Epithelial cell of proximal tubule (primary cell): Measurements from ENCODE around the gene PCSK5. TPM values are rescaled to one million over a fixed set of nuclear protein-coding genes. Genes with fewer than 3 reads are reported as not detected.

Experiments used
- DNase-seq: peaks from one replicate; pipeline ENCODE4 v3.0.0-alpha.2; 2011; ENCODE audit warnings: low read depth
- H3K4me3 ChIP-seq: 2 replicates; pipeline ENCODE4 v1.5.1; 2011; ENCODE audit warnings: low read depth, mild to moderate bottlenecking, low read length
- total RNA-seq: library from RNA; depleted of rRNA; stranded (reverse); fragments of >200 nt; gene quantifications from 2 replicates; pipeline ENCODE4 v1.2.3, GENCODE V29; 2015
- TF ChIP-seq, protein P1 (sequence below): conservative IDR thresholded peaks from 2 replicates; pipeline ENCODE4 v1.5.1; 2012; ENCODE audit warnings: low read depth, mild to moderate bottlenecking, low read length

Gene PCSK5
- total RNA-seq, 1 donor from 2014 or later = 23.2 TPM

DNA sequence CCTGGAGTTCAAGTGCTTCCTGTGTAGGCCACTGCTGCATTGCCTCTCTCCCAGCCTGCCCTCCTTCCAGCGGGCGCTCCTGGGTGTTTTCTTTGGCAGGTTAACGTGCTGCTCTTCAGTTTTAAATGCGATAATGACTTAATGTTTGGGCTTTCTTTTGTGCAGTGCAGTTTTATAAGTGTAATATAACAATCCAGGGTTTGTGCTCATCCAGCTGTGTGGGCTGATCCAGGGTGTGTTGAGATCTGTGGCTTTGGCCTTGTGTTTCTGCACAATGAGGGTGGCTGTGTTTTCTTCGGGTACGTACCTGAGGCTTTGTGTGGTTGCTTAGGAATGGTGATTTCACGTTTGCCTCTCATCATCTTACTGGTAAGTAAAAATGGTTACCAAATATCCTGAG lies 50.6 kb downstream of the PCSK5 start:
- TF ChIP-seq, protein P1, sequence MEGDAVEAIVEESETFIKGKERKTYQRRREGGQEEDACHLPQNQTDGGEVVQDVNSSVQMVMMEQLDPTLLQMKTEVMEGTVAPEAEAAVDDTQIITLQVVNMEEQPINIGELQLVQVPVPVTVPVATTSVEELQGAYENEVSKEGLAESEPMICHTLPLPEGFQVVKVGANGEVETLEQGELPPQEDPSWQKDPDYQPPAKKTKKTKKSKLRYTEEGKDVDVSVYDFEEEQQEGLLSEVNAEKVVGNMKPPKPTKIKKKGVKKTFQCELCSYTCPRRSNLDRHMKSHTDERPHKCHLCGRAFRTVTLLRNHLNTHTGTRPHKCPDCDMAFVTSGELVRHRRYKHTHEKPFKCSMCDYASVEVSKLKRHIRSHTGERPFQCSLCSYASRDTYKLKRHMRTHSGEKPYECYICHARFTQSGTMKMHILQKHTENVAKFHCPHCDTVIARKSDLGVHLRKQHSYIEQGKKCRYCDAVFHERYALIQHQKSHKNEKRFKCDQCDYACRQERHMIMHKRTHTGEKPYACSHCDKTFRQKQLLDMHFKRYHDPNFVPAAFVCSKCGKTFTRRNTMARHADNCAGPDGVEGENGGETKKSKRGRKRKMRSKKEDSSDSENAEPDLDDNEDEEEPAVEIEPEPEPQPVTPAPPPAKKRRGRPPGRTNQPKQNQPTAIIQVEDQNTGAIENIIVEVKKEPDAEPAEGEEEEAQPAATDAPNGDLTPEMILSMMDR = no peak
- H3K4me3 ChIP-seq = no peak overlapping the region
- no peak for DNase-seq

DNA sequence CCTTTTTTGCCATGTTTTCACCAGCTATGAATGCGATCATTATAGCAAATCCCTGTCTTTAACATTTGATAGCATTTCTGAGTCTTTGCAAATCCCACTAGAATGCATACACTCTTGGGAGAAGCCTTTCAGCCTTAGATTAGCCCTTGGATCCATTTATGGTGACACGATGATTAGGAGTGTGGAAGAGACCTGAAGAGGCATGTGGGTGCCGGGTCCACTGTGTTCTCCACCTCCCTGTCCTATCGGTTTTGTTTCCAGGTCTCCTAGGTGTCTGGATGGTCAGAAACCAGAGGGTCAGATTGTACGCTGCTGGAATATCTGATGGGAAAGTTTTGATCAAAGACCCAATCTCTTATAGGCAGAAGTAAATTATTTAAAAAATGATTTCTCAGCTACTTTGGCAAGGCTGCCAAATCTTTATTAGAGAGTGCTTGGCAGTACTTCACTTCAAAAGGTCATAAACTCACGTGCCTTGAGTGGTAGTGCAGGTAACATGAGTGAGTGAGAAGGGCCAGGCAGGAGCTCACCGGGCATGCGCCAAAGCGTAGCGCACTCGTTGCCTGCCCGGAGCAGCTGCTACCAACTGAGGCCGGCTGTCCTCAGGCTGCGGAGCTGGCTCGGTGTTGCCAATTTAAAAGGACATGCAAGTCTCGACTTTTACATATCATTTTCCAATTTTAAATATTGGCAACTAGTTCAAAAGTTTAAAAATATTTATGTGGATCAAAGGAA lies 51.3 kb downstream of the PCSK5 start:
- no peak overlapping the region for H3K4me3 ChIP-seq
- TF ChIP-seq, protein P1 = no peak
- DNase-seq = no peak

DNA sequence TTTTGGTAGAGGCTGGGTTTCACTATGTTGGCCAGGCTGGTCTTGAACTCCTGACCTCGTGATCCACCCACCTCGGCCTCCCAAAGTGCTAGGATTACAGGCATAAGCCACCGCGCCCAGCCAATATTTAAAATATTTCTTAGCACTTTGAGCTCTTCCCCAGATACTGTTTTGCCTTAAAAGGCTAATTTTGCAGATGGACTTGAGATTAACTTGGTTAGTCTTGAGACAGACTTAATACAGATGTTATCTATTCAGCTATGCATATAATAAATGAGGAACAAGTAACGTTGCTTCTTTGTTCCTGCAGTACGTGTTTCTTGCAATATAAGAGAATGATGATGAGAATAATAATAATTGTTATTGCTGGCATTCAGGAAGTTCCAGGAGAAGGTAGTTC lies 56.3 kb downstream of the PCSK5 start:
- DNase-seq = no peak
- TF ChIP-seq, protein P1 = no peak

DNA sequence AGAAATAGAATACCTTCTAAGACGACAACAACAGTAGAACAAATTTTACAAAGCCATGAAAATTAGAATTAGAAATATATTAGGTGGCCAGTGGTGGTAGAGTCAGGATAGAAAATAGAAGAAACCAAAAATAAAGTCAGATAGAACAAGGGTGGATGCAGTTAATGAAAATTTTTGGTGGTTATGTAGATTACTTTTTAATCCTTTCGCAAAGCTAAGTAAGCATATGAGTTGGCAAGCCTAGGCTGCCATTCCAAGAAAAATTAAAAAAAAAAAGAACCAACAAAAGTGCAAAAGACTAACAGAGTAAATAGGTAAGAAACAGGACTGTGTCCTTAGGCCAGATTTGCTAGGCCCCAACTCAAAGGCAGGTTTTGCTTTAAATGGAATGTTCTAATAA lies 56.8 kb downstream of the PCSK5 start:
- no peak overlapping the region for H3K4me3 ChIP-seq
- no peak for DNase-seq
- TF ChIP-seq, protein P1 = no peak

More for the DNA sequence above, 56.3 kb downstream of the PCSK5 start:
- no peak overlapping the region for H3K4me3 ChIP-seq

DNA sequence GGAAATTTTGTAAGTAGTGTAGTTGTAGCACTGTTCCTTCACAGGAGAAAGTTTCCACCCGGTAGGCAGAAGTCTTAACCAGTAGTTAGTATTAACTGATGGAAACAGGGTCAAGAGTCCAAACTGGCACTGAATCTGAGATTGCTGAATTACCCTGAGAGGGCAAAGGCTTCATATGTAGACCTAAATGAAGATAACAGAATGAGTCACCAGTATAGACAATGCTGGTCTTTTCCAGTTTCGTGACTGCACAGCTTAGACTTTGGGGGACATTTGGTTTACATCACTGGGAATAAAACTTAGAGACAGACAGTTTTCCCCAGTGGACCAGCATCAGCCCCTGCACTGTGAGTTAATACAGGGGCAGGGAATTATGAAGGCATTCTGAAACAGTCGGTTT lies 60.5 kb downstream of the PCSK5 start:
- TF ChIP-seq, protein P1 = no peak
- peak; percentile 35 for DNase-seq
- no peak overlapping the region for H3K4me3 ChIP-seq

DNA sequence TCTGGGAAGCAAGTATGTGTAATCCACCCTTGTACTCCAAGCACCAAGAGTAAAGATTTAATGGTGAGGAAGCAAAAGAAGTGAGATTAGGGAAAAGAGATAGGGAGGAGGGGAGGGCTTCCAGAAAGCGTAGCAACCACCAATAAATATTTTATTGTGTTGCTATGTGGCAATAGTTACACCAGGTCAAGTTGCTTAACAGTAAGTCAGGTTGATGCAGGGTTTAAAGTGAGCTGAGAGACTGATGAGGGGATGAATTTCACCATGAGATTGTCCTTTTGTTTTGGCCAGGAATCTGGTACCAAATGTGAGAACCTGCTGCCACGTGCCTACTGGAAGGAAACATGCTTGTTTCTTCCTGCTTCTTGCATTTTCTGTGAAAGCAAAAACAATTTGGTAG lies 62.7 kb downstream of the PCSK5 start:
- TF ChIP-seq, protein P1 = no peak
- peak; percentile 55 for DNase-seq
- no peak overlapping the region for H3K4me3 ChIP-seq

DNA sequence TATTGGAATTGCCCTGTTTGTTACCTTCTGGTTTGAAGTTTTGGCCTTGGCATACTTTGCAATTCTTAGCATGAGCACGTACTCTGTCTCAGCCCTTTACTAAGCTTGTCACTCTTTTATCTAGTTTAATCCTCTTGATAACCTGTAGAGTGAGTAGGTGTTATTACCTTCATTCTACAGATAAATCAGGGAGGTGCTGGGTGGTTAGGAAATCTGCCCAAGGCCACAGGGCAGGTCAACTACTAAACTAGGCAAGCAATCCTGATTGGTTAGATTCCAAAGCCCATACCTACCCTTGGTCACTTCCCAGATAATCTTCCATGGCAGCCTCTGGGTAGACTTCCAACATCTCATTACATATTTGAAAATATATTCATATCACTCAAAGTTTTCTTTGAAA lies 65.7 kb downstream of the PCSK5 start:
- DNase-seq = no peak
- H3K4me3 ChIP-seq = no peak overlapping the region
- TF ChIP-seq, protein P1 = no peak
